GM12878 (cell line): ENCODE results near the gene PFKM. TPM values are rescaled to one million over a fixed set of nuclear protein-coding genes. Genes with fewer than 3 reads are reported as not detected.

Experiments used
- ATAC-seq: fragments of 200-7000 bp; cut with Tn5 transposase; 3 replicates; pipeline ENCODE4 v1.9.1; 2020; ENCODE audit warnings: mild to moderate bottlenecking, moderate library complexity
- BruUV-seq: library from RNA; stranded (reverse); fragments of 400-500 nt; replicated peaks from 2 replicates; lab custom pipeline; 2021; lab: Mats Ljungman, UMichigan
- CTCF ChIA-PET: fragments of 300-600 bp; sonication (Branson Sonifier 250); formaldehyde crosslinking; extraction: SDS; loops from one replicate; lab custom pipeline; 2021; ENCODE audit warnings: inconsistent platforms; lab: Yijun Ruan, JAX
- POLR2A ChIA-PET: fragments of 350-600 bp; formaldehyde crosslinking; extraction: SDS; loops from one replicate; lab custom pipeline; 2021; ENCODE audit warnings: inconsistent platforms; lab: Charles Lee
- RAD21 ChIA-PET: fragments of 300-600 bp; sonication (Branson Sonifier 250); formaldehyde crosslinking; loops from one replicate; lab custom pipeline; 2023; ENCODE audit warnings: antibody characterized with exemption; ENCODE audit not compliant: unreplicated experiment; lab: Charles Lee
- SMC1A ChIA-PET: fragments of 300-600 bp; sonication (Branson Sonifier 250); formaldehyde crosslinking; loops from one replicate; lab custom pipeline; 2023; ENCODE audit not compliant: unreplicated experiment, uncharacterized antibody; lab: Charles Lee
- DNase-seq: peaks from one replicate; pipeline ENCODE4 v3.0.0-alpha.2; 2011; ENCODE audit warnings: low read depth, low spot score
- FAIRE-seq: peaks from 3 replicates; lab custom pipeline; 2011; peaks lifted over from hg19 to GRCh38; lab: Jason Lieb, UNC
- H2AFZ ChIP-seq: 2 replicates; pipeline ENCODE4 v1.6.0; 2011; ENCODE audit warnings: low read depth, low read length, control low read depth; ENCODE audit not compliant: control insufficient read depth
- H3K27ac ChIP-seq: 2 replicates; pipeline ENCODE4 v1.5.1; 2011; ENCODE audit warnings: control low read depth; ENCODE audit not compliant: control insufficient read depth, insufficient read depth
- H3K27me3 ChIP-seq, 2 experiments: replicated peaks in 1 of 2; 2 replicates each; pipeline versions ENCODE4 v1.6.0 to v1.6.1; 2011; ENCODE audit warnings: low read length in 1 of 2; ENCODE audit not compliant: control insufficient read depth in 2 of 2, insufficient read depth in 2 of 2
- H3K36me3 ChIP-seq, 2 experiments: 2 replicates each; pipeline ENCODE4 v1.5.1; 2011; ENCODE audit warnings: low read length in 1 of 2; ENCODE audit not compliant: control insufficient read depth in 2 of 2, insufficient read depth in 2 of 2
- H3K4me1 ChIP-seq: 2 replicates; pipeline ENCODE4 v1.6.1; 2011; ENCODE audit warnings: mild to moderate bottlenecking, low read length, moderate library complexity, mixed read lengths; ENCODE audit not compliant: control insufficient read depth, insufficient read depth
- H3K4me2 ChIP-seq: 2 replicates; pipeline ENCODE4 v1.6.0; 2011; ENCODE audit warnings: control low read depth; ENCODE audit not compliant: control insufficient read depth, insufficient read depth
- H3K4me3 ChIP-seq: fragments of 200-600 bp; sonication (generic); 2 replicates; pipeline ENCODE4 v1.5.1; 2016
- H3K79me2 ChIP-seq: 2 replicates; pipeline ENCODE4 v1.6.0; 2011; ENCODE audit warnings: low read length; ENCODE audit not compliant: control insufficient read depth, insufficient read depth
- H3K9ac ChIP-seq: 2 replicates; pipeline ENCODE4 v1.8.0; 2011; ENCODE audit warnings: low read length, control low read depth, mixed read lengths; ENCODE audit not compliant: control insufficient read depth, insufficient read depth
- H3K9me3 ChIP-seq: replicated peaks from 3 replicates; pipeline ENCODE4 v1.5.1; 2011; ENCODE audit warnings: mild to moderate bottlenecking, low read length; ENCODE audit not compliant: control insufficient read depth, insufficient read depth
- H4K20me1 ChIP-seq: 2 replicates; pipeline ENCODE4 v1.6.0; 2011; ENCODE audit not compliant: control insufficient read depth, insufficient read depth
- IRF3 ChIP-seq: fragments of 450-650 bp; IDR thresholded peaks from 2 replicates; pipeline ENCODE4 v1.6.1; 2014; ENCODE audit warnings: mild to moderate bottlenecking
- RAD21 ChIP-seq: IDR thresholded peaks from 2 replicates; pipeline ENCODE4 v1.6.1; 2011; ENCODE audit warnings: mild to moderate bottlenecking, low read depth, low read length, moderate library complexity; ENCODE audit not compliant: insufficient read depth
- RAD51 ChIP-seq: fragments of 450-650 bp; IDR thresholded peaks from 2 replicates; pipeline ENCODE4 v1.6.1; 2016; ENCODE audit warnings: moderate library complexity, mild to moderate bottlenecking, inconsistent platforms
- SMC3 ChIP-seq: IDR thresholded peaks from 2 replicates; pipeline ENCODE4 v1.6.1; 2011; ENCODE audit warnings: low read length, improper control_type of control experiment, borderline replicate concordance
- WGBS: methylation state at CpG from one replicate; pipeline ENCODE4 v1.1.6; 2016; ENCODE audit warnings: low lambda C conversion rate; ENCODE audit not compliant: insufficient replicate concordance, insufficient coverage; ENCODE audit errors: missing lambda C conversion rate; 5-methylcytosine and 5-hydroxymethylcytosine counted together
- in situ Hi-C: fragments of 300-500 bp; cut with MboI; formaldehyde crosslinking; loops from 9 replicates; pipeline ENCODE4 v1.14.3; 2018; ENCODE audit warnings: mixed read lengths
- intact Hi-C: fragments of 100-400 bp; cut with micrococcal nuclease; formaldehyde crosslinking; loops from one replicate; pipeline ENCODE4 v1.14.2; 2022; ENCODE audit not compliant: unreplicated experiment
- polyA plus RNA-seq, 11 experiments: library from polyadenylated mRNA; depleted of rRNA in 4 of 11; unstranded in 6 of 11; stranded (reverse) in 5 of 11; fragments of >200 nt; fragmentation: Nextera tagmentation in 4 of 11; fragmentation: Illumina TruSeq in 1 of 11; extraction: Ambion mirVana in 4 of 11; extraction: Trizol in 1 of 11; gene quantifications; 1 replicate in 1 of 11; 2 replicates in 10 of 11; pipeline versions ENCODE4 v1.2.1 to v1.2.3, GENCODE V29; 2011 to 2016; ENCODE audit warnings: inconsistent platforms in 2 of 11, missing spikeins in 2 of 11, low read depth in 1 of 11
- total RNA-seq, 4 experiments: library from RNA; depleted of rRNA in 3 of 4; stranded (reverse); fragments of >200 nt in 3 of 4; fragmentation: Illumina TruSeq in 1 of 4; extraction: Trizol in 1 of 4; gene quantifications; 2 replicates each; pipeline versions ENCODE4 v1.2.1 to v1.2.3, GENCODE V29; 2013 to 2021

Gene PFKM
- total and polyA plus RNA-seq, 10 of the 15 experiments (the other 5 are each of a cell fraction or from before 2014, with no cell fraction given), result 27.6 to 80.0 (median 55.8) TPM

DNA sequence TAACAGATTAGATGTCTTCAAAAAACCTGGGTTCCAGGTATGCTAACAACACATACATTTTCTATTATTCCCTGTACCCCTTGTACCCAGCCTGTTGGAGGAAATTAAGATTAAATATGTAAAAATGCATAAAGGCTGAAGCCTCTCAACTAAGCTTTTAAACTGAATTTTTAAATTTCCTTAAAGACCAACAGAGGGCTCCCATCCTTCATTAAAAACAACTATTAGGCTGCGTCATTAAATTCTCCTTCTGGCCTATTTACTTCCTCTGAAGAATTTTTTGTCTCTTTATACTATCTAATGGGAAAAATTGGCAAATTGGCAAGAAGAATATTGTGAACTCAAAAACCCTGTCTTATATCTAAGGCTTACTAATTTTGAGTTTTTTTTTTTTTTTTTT lies 35.1 kb upstream of the PFKM start:
- no peak for ATAC-seq
- RAD21 ChIA-PET, result interaction anchor here (0.7 to 1.0 kb wide), 2 partner anchors 81 to 166 kb away, joined by 3 to 6 read pairs; no protein-coding TSS in a partner anchor
- in situ Hi-C loops, result no loop called here

More for the DNA sequence above, 35.1 kb upstream of the PFKM start:
- Histone ChIP-seq H3K27ac (no peak overlapping the region), H2AFZ (no peak overlapping the region), H4K20me1 (no peaks in the 10 kb centered on the region), H3K4me3 (no peak overlapping the region), H3K4me2 (no peak overlapping the region), H3K36me3 (peaks cover 6 to 23% of the 10 kb centered on the region in 2 experiments), H3K9ac (no peak overlapping the region), H3K27me3 (no peaks in the 10 kb centered on the region; a peak in 1 of 4 replicates), H3K9me3 (no peaks in the 10 kb centered on the region), H3K79me2 (no peaks in the 10 kb centered on the region), H3K4me1 (no peaks in the 10 kb centered on the region; the same call in 1 of the 2 replicates)
- intact Hi-C loops, result loop anchor here (2.0 to 5.0 kb wide), 2 partner anchors 81 to 122 kb away; partner anchors contain the start of gene TMEM106C
- ChIA-PET POLR2A (interaction anchor here (0.7 kb wide), 1 partner anchor 9 kb away, joined by 7 read pairs; no protein-coding TSS in a partner anchor), SMC1A (interaction anchor here (0.7 to 2.7 kb wide), 4 partner anchors 16 to 81 kb away, joined by 3 to 8 read pairs (median 3); no protein-coding TSS in a partner anchor), CTCF (interaction anchor here (0.6 to 4.8 kb wide), 11 partner anchors 9 to 718 kb away, joined by 3 to 38 read pairs (median 3); no protein-coding TSS in a partner anchor)
- TF ChIP-seq RAD21 (peak; percentile 28), IRF3 (no peak), SMC3 (peak; percentile 26; the same call in 1 of the 2 replicates), RAD51 (no peak)
- WGBS, result 50% methylated on average over 1 of the region's 1 CpG
- no peak for FAIRE-seq
- DNase-seq, result no peak
- no TSS peak for BruUV-seq
